ENCODE data around the gene PNO1.

DNA sequence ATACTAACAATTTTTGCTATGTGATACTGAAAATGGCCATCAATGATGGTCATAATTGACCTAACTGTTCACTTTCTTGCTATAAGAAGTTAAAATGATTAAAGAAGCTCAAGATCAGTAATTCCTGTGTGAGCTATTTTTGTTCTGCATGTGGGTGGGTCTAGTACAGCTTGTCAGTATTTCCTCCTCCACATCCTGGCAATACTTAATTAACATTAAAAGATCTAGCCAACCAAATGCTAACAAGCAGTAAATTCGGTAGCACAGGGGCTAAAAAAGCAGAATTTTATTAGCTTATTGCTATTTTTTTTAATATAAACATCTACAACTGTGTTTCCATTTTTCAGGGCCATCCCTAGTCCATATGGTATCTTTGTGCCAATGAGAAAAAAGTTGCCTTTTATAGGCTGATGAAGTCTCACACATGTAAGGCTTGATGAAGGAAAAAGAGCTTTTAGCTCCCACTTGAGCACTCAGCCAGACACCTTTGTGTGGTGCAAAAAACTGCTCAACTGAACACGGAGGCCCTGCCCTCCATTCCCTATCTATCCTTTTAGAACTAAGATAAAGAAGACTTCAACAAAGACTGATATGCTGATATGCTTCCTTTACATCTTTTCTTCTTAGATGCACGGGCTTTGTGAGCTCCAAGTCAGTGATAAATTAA, 4.9 kb upstream of the PNO1 start:
- TF ChIP-seq EZH2 (IDR thresholded peaks at IDR 0.05; ENCODE audit: low read length, missing control alignments), result no peak
- TF ChIP-seq, protein P1, sequence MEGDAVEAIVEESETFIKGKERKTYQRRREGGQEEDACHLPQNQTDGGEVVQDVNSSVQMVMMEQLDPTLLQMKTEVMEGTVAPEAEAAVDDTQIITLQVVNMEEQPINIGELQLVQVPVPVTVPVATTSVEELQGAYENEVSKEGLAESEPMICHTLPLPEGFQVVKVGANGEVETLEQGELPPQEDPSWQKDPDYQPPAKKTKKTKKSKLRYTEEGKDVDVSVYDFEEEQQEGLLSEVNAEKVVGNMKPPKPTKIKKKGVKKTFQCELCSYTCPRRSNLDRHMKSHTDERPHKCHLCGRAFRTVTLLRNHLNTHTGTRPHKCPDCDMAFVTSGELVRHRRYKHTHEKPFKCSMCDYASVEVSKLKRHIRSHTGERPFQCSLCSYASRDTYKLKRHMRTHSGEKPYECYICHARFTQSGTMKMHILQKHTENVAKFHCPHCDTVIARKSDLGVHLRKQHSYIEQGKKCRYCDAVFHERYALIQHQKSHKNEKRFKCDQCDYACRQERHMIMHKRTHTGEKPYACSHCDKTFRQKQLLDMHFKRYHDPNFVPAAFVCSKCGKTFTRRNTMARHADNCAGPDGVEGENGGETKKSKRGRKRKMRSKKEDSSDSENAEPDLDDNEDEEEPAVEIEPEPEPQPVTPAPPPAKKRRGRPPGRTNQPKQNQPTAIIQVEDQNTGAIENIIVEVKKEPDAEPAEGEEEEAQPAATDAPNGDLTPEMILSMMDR (conservative IDR thresholded peaks at IDR 0.05 in 1 of 2, IDR thresholded peaks at IDR 0.05 in 1 of 2; ENCODE audit: low read depth in 1 of 2, low read length in 2 of 2), result no peak

Measured in fibroblast of lung (primary cell).